ENCODE results near the gene ZNF622.

ZNF622 gene

GRCh38 chr5:16428359-16428758 is 37.2 kb downstream of the ZNF622 start:
- Histone ChIP-seq H3K9me3 (ENCODE audit: control insufficient read depth, insufficient read depth, low read depth, low read length) (no peaks in the 10 kb centered on the region), H3K36me3 (ENCODE audit: control insufficient read depth, insufficient read depth, low read length) (0 out of 2 replicates have a peak, but pooled peaks cover 5% of the 10 kb centered on the region), H3K4me1 (ENCODE audit: control insufficient read depth, insufficient read depth, low read length) (peaks cover 29% of the 10 kb centered on the region), H3K4me3 (ENCODE audit: low read depth, low read length) (no peak overlapping the region), H3K9ac (ENCODE audit: low read length) (no peak overlapping the region), H3K27me3 (ENCODE audit: control insufficient read depth, insufficient read depth, low read length) (no peaks in the 10 kb centered on the region), H3K27ac (ENCODE audit: low read depth, low read length) (no peak overlapping the region)

GRCh38 chr5:16427587-16427986 is 38.0 kb downstream of the ZNF622 start:
- H3K27ac ChIP-seq (ENCODE audit: low read depth, low read length), result no peak overlapping the region
- no peaks in the 10 kb centered on the region for H3K27me3 ChIP-seq (ENCODE audit: control insufficient read depth, insufficient read depth, low read length)
- no peak overlapping the region for H3K9ac ChIP-seq (ENCODE audit: low read length)
- H3K9me3 ChIP-seq (ENCODE audit: control insufficient read depth, insufficient read depth, low read depth, low read length), result no peaks in the 10 kb centered on the region
- no peak overlapping the region for H3K4me3 ChIP-seq (ENCODE audit: low read depth, low read length)
- 0 out of 2 replicates have a peak, but pooled peaks cover 5% of the 10 kb centered on the region for H3K36me3 ChIP-seq (ENCODE audit: control insufficient read depth, insufficient read depth, low read length)
- peaks cover 29% of the 10 kb centered on the region for H3K4me1 ChIP-seq (ENCODE audit: control insufficient read depth, insufficient read depth, low read length)

- Histone ChIP-seq H3K9ac (ENCODE audit: low read length) (no peak overlapping the region), H3K27ac (ENCODE audit: low read depth, low read length) (no peak overlapping the region), H3K9me3 (ENCODE audit: control insufficient read depth, insufficient read depth, low read depth, low read length) (no peaks in the 10 kb centered on the region), H3K4me3 (ENCODE audit: low read depth, low read length) (no peak overlapping the region), H3K4me1 (ENCODE audit: control insufficient read depth, insufficient read depth, low read length) (peaks cover 8% of the 10 kb centered on the region), H3K27me3 (ENCODE audit: control insufficient read depth, insufficient read depth, low read length) (no peaks in the 10 kb centered on the region), H3K36me3 (ENCODE audit: control insufficient read depth, insufficient read depth, low read length) (no peaks in the 10 kb centered on the region)
Measured at GRCh38 chr5:16418471-16418922, 47.1 kb downstream of the ZNF622 start.

- no peak overlapping the region for H3K4me3 ChIP-seq (ENCODE audit: low read depth, low read length)
- no peak overlapping the region for H3K9ac ChIP-seq (ENCODE audit: low read length)
- H3K9me3 ChIP-seq (ENCODE audit: control insufficient read depth, insufficient read depth, low read depth, low read length), result no peaks in the 10 kb centered on the region
- H3K27me3 ChIP-seq (ENCODE audit: control insufficient read depth, insufficient read depth, low read length), result no peaks in the 10 kb centered on the region
- H3K36me3 ChIP-seq (ENCODE audit: control insufficient read depth, insufficient read depth, low read length), result no peaks in the 10 kb centered on the region
- H3K4me1 ChIP-seq (ENCODE audit: control insufficient read depth, insufficient read depth, low read length), result peaks cover 8% of the 10 kb centered on the region
- H3K27ac ChIP-seq (ENCODE audit: low read depth, low read length), result no peak overlapping the region
Measured at GRCh38 chr5:16417398-16418074, 48.1 kb downstream of the ZNF622 start.

GRCh38 chr5:16414861-16415260 is 50.7 kb downstream of the ZNF622 start:
- Histone ChIP-seq H3K9ac (ENCODE audit: low read length) (no peak overlapping the region), H3K27ac (ENCODE audit: low read depth, low read length) (no peak overlapping the region), H3K4me3 (ENCODE audit: low read depth, low read length) (no peak overlapping the region), H3K9me3 (ENCODE audit: control insufficient read depth, insufficient read depth, low read depth, low read length) (no peaks in the 10 kb centered on the region), H3K36me3 (ENCODE audit: control insufficient read depth, insufficient read depth, low read length) (no peaks in the 10 kb centered on the region), H3K27me3 (ENCODE audit: control insufficient read depth, insufficient read depth, low read length) (no peaks in the 10 kb centered on the region), H3K4me1 (ENCODE audit: control insufficient read depth, insufficient read depth, low read length) (peaks cover 8% of the 10 kb centered on the region)

- H3K4me3 ChIP-seq (ENCODE audit: low read depth, low read length), result no peak overlapping the region
- H3K27ac ChIP-seq (ENCODE audit: low read depth, low read length), result no peak overlapping the region
- peaks cover 2% of the 10 kb centered on the region for H3K4me1 ChIP-seq (ENCODE audit: control insufficient read depth, insufficient read depth, low read length)
- H3K36me3 ChIP-seq (ENCODE audit: control insufficient read depth, insufficient read depth, low read length), result no peaks in the 10 kb centered on the region
- H3K27me3 ChIP-seq (ENCODE audit: control insufficient read depth, insufficient read depth, low read length), result no peaks in the 10 kb centered on the region
- no peak overlapping the region for H3K9ac ChIP-seq (ENCODE audit: low read length)
- peaks cover 3% of the 10 kb centered on the region; the same call in 1 of the 2 replicates for H3K9me3 ChIP-seq (ENCODE audit: control insufficient read depth, insufficient read depth, low read depth, low read length)
Measured at GRCh38 chr5:16413166-16413860, 52.3 kb downstream of the ZNF622 start.

GRCh38 chr5:16412556-16412955 is 53.0 kb downstream of the ZNF622 start:
- H3K4me3 ChIP-seq (ENCODE audit: low read depth, low read length), result no peak overlapping the region
- no peak overlapping the region for H3K9ac ChIP-seq (ENCODE audit: low read length)
- H3K27ac ChIP-seq (ENCODE audit: low read depth, low read length), result no peak overlapping the region
- peaks cover 3% of the 10 kb centered on the region; the same call in 1 of the 2 replicates for H3K9me3 ChIP-seq (ENCODE audit: control insufficient read depth, insufficient read depth, low read depth, low read length)
- H3K4me1 ChIP-seq (ENCODE audit: control insufficient read depth, insufficient read depth, low read length), result no peaks in the 10 kb centered on the region
- no peaks in the 10 kb centered on the region for H3K27me3 ChIP-seq (ENCODE audit: control insufficient read depth, insufficient read depth, low read length)
- H3K36me3 ChIP-seq (ENCODE audit: control insufficient read depth, insufficient read depth, low read length), result no peaks in the 10 kb centered on the region

GRCh38 chr5:16411741-16412455 is 53.7 kb downstream of the ZNF622 start:
- no peak overlapping the region for H3K27ac ChIP-seq (ENCODE audit: low read depth, low read length)
- no peaks in the 10 kb centered on the region for H3K4me1 ChIP-seq (ENCODE audit: control insufficient read depth, insufficient read depth, low read length)
- peaks cover 3% of the 10 kb centered on the region; the same call in 1 of the 2 replicates for H3K9me3 ChIP-seq (ENCODE audit: control insufficient read depth, insufficient read depth, low read depth, low read length)
- H3K27me3 ChIP-seq (ENCODE audit: control insufficient read depth, insufficient read depth, low read length), result no peaks in the 10 kb centered on the region
- H3K4me3 ChIP-seq (ENCODE audit: low read depth, low read length), result no peak overlapping the region
- H3K36me3 ChIP-seq (ENCODE audit: control insufficient read depth, insufficient read depth, low read length), result no peaks in the 10 kb centered on the region
- H3K9ac ChIP-seq (ENCODE audit: low read length), result no peak overlapping the region

GRCh38 chr5:16411235-16411634 is 54.4 kb downstream of the ZNF622 start:
- Histone ChIP-seq H3K27ac (ENCODE audit: low read depth, low read length) (no peak overlapping the region), H3K27me3 (ENCODE audit: control insufficient read depth, insufficient read depth, low read length) (no peaks in the 10 kb centered on the region), H3K36me3 (ENCODE audit: control insufficient read depth, insufficient read depth, low read length) (no peaks in the 10 kb centered on the region), H3K4me3 (ENCODE audit: low read depth, low read length) (no peak overlapping the region), H3K9me3 (ENCODE audit: control insufficient read depth, insufficient read depth, low read depth, low read length) (peaks cover 3% of the 10 kb centered on the region; the same call in 1 of the 2 replicates), H3K9ac (ENCODE audit: low read length) (no peak overlapping the region), H3K4me1 (ENCODE audit: control insufficient read depth, insufficient read depth, low read length) (no peaks in the 10 kb centered on the region)

GRCh38 chr5:16410338-16410737 is 55.3 kb downstream of the ZNF622 start:
- peaks cover 3% of the 10 kb centered on the region; the same call in 1 of the 2 replicates for H3K9me3 ChIP-seq (ENCODE audit: control insufficient read depth, insufficient read depth, low read depth, low read length)
- H3K27ac ChIP-seq (ENCODE audit: low read depth, low read length), result no peak overlapping the region
- H3K27me3 ChIP-seq (ENCODE audit: control insufficient read depth, insufficient read depth, low read length), result no peaks in the 10 kb centered on the region
- H3K36me3 ChIP-seq (ENCODE audit: control insufficient read depth, insufficient read depth, low read length), result no peaks in the 10 kb centered on the region
- H3K4me1 ChIP-seq (ENCODE audit: control insufficient read depth, insufficient read depth, low read length), result no peaks in the 10 kb centered on the region
- H3K9ac ChIP-seq (ENCODE audit: low read length), result no peak overlapping the region
- no peak overlapping the region for H3K4me3 ChIP-seq (ENCODE audit: low read depth, low read length)

- Histone ChIP-seq H3K9ac (ENCODE audit: low read length) (no peak overlapping the region), H3K27me3 (ENCODE audit: control insufficient read depth, insufficient read depth, low read length) (no peaks in the 10 kb centered on the region), H3K4me1 (ENCODE audit: control insufficient read depth, insufficient read depth, low read length) (no peaks in the 10 kb centered on the region), H3K9me3 (ENCODE audit: control insufficient read depth, insufficient read depth, low read depth, low read length) (peaks cover 3% of the 10 kb centered on the region; the same call in 1 of the 2 replicates), H3K27ac (ENCODE audit: low read depth, low read length) (no peak overlapping the region), H3K36me3 (ENCODE audit: control insufficient read depth, insufficient read depth, low read length) (no peaks in the 10 kb centered on the region), H3K4me3 (ENCODE audit: low read depth, low read length) (no peak overlapping the region)
Measured at GRCh38 chr5:16406630-16407029, 59.0 kb downstream of the ZNF622 start.
